ENCODE measurements around the gene RALGAPA1.

- TF ChIP-seq CTCF (IDR thresholded peaks at IDR 0.05) (no peak), POLR2A (IDR thresholded peaks at IDR 0.05) (no peak)
These were observed 49.6 kb upstream of the RALGAPA1 start for GRCh38 chr14:35858521-35859209.
